Neural progenitor cell (in vitro differentiated cells): ENCODE results near the gene PRSS38. TPM values are rescaled to one million over a fixed set of nuclear protein-coding genes. Genes with fewer than 3 reads are reported as not detected.

Experiments used
- DNase-seq: peaks from one replicate; pipeline ENCODE4 v3.0.0-alpha.2; 2016; ENCODE audit warnings: low spot score
- H2AFZ ChIP-seq: fragments of 200-600 bp; sonication (generic); replicated peaks from 2 replicates; pipeline ENCODE4 v1.6.1; 2016; ENCODE audit warnings: antibody characterized with exemption
- H3F3A ChIP-seq: fragments of 200-600 bp; sonication (generic); 2 replicates; pipeline ENCODE4 v1.6.1; 2016; ENCODE audit warnings: antibody characterized with exemption, low read depth
- H3K27ac ChIP-seq: fragments of 200-600 bp; sonication (generic); 2 replicates; pipeline ENCODE4 v1.5.1; 2016; ENCODE audit warnings: mild to moderate bottlenecking
- H3K27me3 ChIP-seq: fragments of 200-600 bp; sonication (generic); 2 replicates; pipeline ENCODE4 v1.6.1; 2016; ENCODE audit warnings: mild to moderate bottlenecking, moderate library complexity
- H3K36me3 ChIP-seq: fragments of 200-600 bp; sonication (generic); 2 replicates; pipeline ENCODE4 v1.5.1; 2016
- H3K4me1 ChIP-seq: fragments of 200-600 bp; sonication (generic); 2 replicates; pipeline ENCODE4 v1.6.1; 2016; ENCODE audit warnings: mixed run types
- H3K4me2 ChIP-seq: fragments of 200-600 bp; sonication (generic); 2 replicates; pipeline ENCODE4 v1.6.1; 2016
- H3K4me3 ChIP-seq: fragments of 200-600 bp; sonication (generic); 2 replicates; pipeline ENCODE4 v1.5.1; 2016
- H3K79me2 ChIP-seq: fragments of 200-600 bp; sonication (generic); 2 replicates; pipeline ENCODE4 v1.6.1; 2016; ENCODE audit warnings: low read depth
- H3K9ac ChIP-seq: fragments of 200-600 bp; sonication (generic); 2 replicates; pipeline ENCODE4 v1.6.1; 2016
- H3K9me3 ChIP-seq: fragments of 200-600 bp; sonication (generic); 2 replicates; pipeline ENCODE4 v1.5.1; 2016; ENCODE audit warnings: low read depth
- H4K20me1 ChIP-seq: fragments of 200-600 bp; sonication (generic); 2 replicates; pipeline ENCODE4 v1.6.1; 2016; ENCODE audit warnings: low read depth
- H3K27ac Mint-ChIP-seq: 3 replicates; pipeline ENCODE4 v1.8.0; 2021; ENCODE audit warnings: mixed read lengths
- H3K27me3 Mint-ChIP-seq: 2 replicates; pipeline ENCODE4 v1.8.0; 2022; ENCODE audit warnings: low read depth, mild to moderate bottlenecking, inconsistent platforms, moderate library complexity, mixed read lengths; ENCODE audit not compliant: insufficient read depth
- H3K36me3 Mint-ChIP-seq: 3 replicates; pipeline ENCODE4 v1.8.0; 2021; ENCODE audit warnings: mixed read lengths
- H3K4me1 Mint-ChIP-seq: 3 replicates; pipeline ENCODE4 v1.8.0; 2021; ENCODE audit warnings: mixed read lengths
- H3K4me3 Mint-ChIP-seq: 3 replicates; pipeline ENCODE4 v1.8.0; 2021; ENCODE audit warnings: mild to moderate bottlenecking, moderate library complexity, mixed read lengths
- H3K9me3 Mint-ChIP-seq: 3 replicates; pipeline ENCODE4 v1.8.0; 2020; ENCODE audit warnings: mixed read lengths
- CTCF ChIP-seq: fragments of 200-600 bp; sonication (generic); IDR thresholded peaks from 2 replicates; pipeline ENCODE4 v1.5.1; 2017; ENCODE audit warnings: antibody characterized with exemption, mild to moderate bottlenecking
- EZH2 ChIP-seq: fragments of 200-600 bp; sonication (generic); IDR thresholded peaks from 2 replicates; pipeline ENCODE4 v1.6.1; 2017; ENCODE audit warnings: antibody characterized with exemption, mild to moderate bottlenecking, moderate library complexity
- EZH2phosphoT487 ChIP-seq: fragments of 200-600 bp; sonication (generic); IDR thresholded peaks from 2 replicates; pipeline ENCODE4 v1.6.1; 2017; ENCODE audit warnings: antibody characterized with exemption
- total RNA-seq: library from RNA; depleted of rRNA; stranded (reverse); fragments of >200 nt; gene quantifications from 2 replicates; pipeline ENCODE4 v1.2.3, GENCODE V29; 2015; ENCODE audit warnings: low replicate concordance

PRSS38 gene
- total RNA-seq, 1 donor from 2014 or later = not detected

GRCh38 chr1:227885135-227885647, 69.7 kb downstream of the PRSS38 start:
- Histone ChIP-seq H2AFZ (no peak overlapping the region), H3K27me3 (no peaks in the 10 kb centered on the region), H4K20me1 (no peaks in the 10 kb centered on the region), H3K79me2 (no peaks in the 10 kb centered on the region), H3K4me3 (no peak overlapping the region), H3K9ac (no peak overlapping the region), H3F3A (no peaks in the 10 kb centered on the region), H3K27ac (no peak overlapping the region), H3K4me2 (no peak overlapping the region), H3K9me3 (no peaks in the 10 kb centered on the region), H3K4me1 (peaks cover 29% of the 10 kb centered on the region), H3K36me3 (no peaks in the 10 kb centered on the region)
- DNase-seq = no peak
- no peaks in the 10 kb centered on the region for H3K36me3 Mint-ChIP-seq
- peaks cover 4% of the 10 kb centered on the region for H3K27me3 Mint-ChIP-seq
- TF ChIP-seq EZH2 (no peak), EZH2phosphoT487 (no peak), CTCF (no peak)
- H3K27ac Mint-ChIP-seq = peak overlapping the region; percentile 53
- peak overlapping the region; percentile 67 for H3K4me3 Mint-ChIP-seq
- H3K4me1 Mint-ChIP-seq = peaks cover 11% of the 10 kb centered on the region
- peaks cover 2% of the 10 kb centered on the region for H3K9me3 Mint-ChIP-seq

DNA sequence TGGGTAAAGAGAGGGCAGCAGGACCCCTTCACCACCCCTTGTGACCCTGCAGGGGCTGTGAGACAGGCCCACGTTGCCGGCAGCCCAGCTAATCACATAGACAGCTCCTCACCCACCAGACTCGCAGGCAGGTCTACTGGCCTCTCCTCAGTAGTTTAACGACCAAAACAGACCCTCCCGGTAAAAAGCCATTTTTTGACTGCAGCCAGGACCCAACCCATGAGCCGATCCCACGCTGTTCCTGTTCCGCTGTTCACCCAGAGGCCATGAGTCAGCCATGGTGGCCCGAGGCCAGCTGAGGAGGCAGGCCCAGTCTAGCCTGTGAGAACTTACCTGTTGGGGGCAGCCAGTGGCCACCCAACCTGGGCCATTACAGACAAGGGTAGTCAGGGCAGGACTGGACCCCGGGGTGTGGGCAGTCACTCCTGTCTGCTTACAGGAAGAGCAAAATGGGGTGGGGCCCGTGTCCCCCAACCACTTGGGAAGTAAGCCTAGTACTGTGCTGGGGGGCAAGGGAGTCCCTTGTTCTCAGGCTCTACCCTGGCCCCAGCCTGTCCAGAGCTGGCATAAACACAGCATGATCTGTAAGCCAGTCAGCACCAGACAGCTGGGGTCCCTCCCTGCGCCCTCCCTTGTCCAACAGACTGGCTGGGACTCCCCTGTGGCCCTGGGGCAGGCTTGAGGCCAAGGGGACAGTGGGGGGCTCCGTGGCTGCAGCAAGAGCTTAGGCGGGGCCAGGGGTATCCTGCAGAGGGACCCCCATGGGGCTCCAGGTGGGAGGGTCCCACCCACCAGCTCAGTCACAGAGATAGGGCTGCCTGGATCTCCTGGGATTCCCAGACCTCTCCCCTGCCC, 70.4 kb downstream of the PRSS38 start:
- H3F3A ChIP-seq = no peaks in the 10 kb centered on the region
- peak overlapping the region; percentile 66 for H3K4me2 ChIP-seq
- H3K4me1 ChIP-seq = peaks cover 29% of the 10 kb centered on the region
- no peaks in the 10 kb centered on the region for H4K20me1 ChIP-seq
- H3K9me3 Mint-ChIP-seq = peaks cover 2% of the 10 kb centered on the region
- peaks cover 8% of the 10 kb centered on the region for H3K27me3 Mint-ChIP-seq
- no peak overlapping the region for H3K9ac ChIP-seq
- no peaks in the 10 kb centered on the region for H3K36me3 Mint-ChIP-seq
- no peak for DNase-seq
- no peak overlapping the region for H3K27ac ChIP-seq
- no peak overlapping the region for H3K4me3 ChIP-seq
- H3K4me3 Mint-ChIP-seq = peak overlapping the region; percentile 67
- H3K9me3 ChIP-seq = no peaks in the 10 kb centered on the region
- no peaks in the 10 kb centered on the region for H3K36me3 ChIP-seq
- no peaks in the 10 kb centered on the region for H3K79me2 ChIP-seq
- H3K4me1 Mint-ChIP-seq = peaks cover 11% of the 10 kb centered on the region
- no peak overlapping the region for H2AFZ ChIP-seq
- TF ChIP-seq EZH2 = no peak
- peak overlapping the region; percentile 53 for H3K27ac Mint-ChIP-seq
- H3K27me3 ChIP-seq = no peaks in the 10 kb centered on the region

GRCh38 chr1:227886503-227886961, 71.1 kb downstream of the PRSS38 start:
- Histone ChIP-seq H3K27ac (no peak overlapping the region), H3K27me3 (no peaks in the 10 kb centered on the region), H3K9me3 (no peaks in the 10 kb centered on the region), H3F3A (no peaks in the 10 kb centered on the region), H2AFZ (no peak overlapping the region), H3K4me2 (peak overlapping the region; percentile 66), H3K9ac (no peak overlapping the region), H3K4me3 (peak overlapping the region; percentile 29), H3K79me2 (no peaks in the 10 kb centered on the region), H3K36me3 (no peaks in the 10 kb centered on the region), H3K4me1 (peaks cover 29% of the 10 kb centered on the region), H4K20me1 (no peaks in the 10 kb centered on the region)
- peaks cover 8% of the 10 kb centered on the region for H3K27me3 Mint-ChIP-seq
- TF ChIP-seq CTCF (no peak), EZH2 (no peak), EZH2phosphoT487 (no peak)
- H3K9me3 Mint-ChIP-seq = peaks cover 2% of the 10 kb centered on the region
- DNase-seq = no peak
- H3K4me1 Mint-ChIP-seq = peaks cover 11% of the 10 kb centered on the region
- no peak overlapping the region for H3K27ac Mint-ChIP-seq
- H3K4me3 Mint-ChIP-seq = peak overlapping the region; percentile 35
- H3K36me3 Mint-ChIP-seq = no peaks in the 10 kb centered on the region
